SJSA1 (cell line): ENCODE data around the gene LSAMP. TPM values are rescaled to one million over a fixed set of nuclear protein-coding genes. Genes with fewer than 3 reads are reported as not detected.
"Not testable (repeated sequence)": the region's sequence is repeated elsewhere in the genome, so short reads cannot be mapped to it uniquely, and the experiment has no call there.

Experiments
- DNase-seq, 2 experiments: peaks; one replicate each; pipeline ENCODE4 v3.0.0-alpha.2; 2015 to 2020; ENCODE audit warnings: low spot score in 2 of 2, low read depth in 1 of 2
- H3K27ac ChIP-seq: fragments of 250-450 bp; sonication (Bioruptor Pico); 2 replicates; pipeline ENCODE4 v1.5.1; 2020; ENCODE audit warnings: mild to moderate bottlenecking, moderate library complexity
- H3K27me3 ChIP-seq: fragments of 250-450 bp; sonication (Bioruptor Pico); replicated peaks from 2 replicates; pipeline ENCODE4 v1.5.1; 2020; ENCODE audit warnings: mild to moderate bottlenecking, moderate library complexity
- H3K36me3 ChIP-seq: fragments of 250-450 bp; sonication (Bioruptor Pico); 2 replicates; pipeline ENCODE4 v1.5.1; 2020; ENCODE audit warnings: mild to moderate bottlenecking
- H3K4me1 ChIP-seq: fragments of 250-450 bp; sonication (Bioruptor Pico); replicated peaks from 2 replicates; pipeline ENCODE4 v1.6.1; 2021; ENCODE audit warnings: mild to moderate bottlenecking
- H3K4me3 ChIP-seq: fragments of 250-450 bp; sonication (Bioruptor Pico); 2 replicates; pipeline ENCODE4 v1.5.1; 2020; ENCODE audit warnings: mild to moderate bottlenecking
- H3K9me3 ChIP-seq: fragments of 250-450 bp; sonication (Bioruptor Pico); replicated peaks from 2 replicates; pipeline ENCODE4 v1.5.1; 2020; ENCODE audit warnings: mild to moderate bottlenecking
- total RNA-seq: library from RNA; depleted of rRNA; stranded (reverse); fragments of >200 nt; shearing (Covaris generic); gene quantifications from 2 replicates; pipeline ENCODE4 v1.2.3, GENCODE V29; 2014

Gene LSAMP
- total RNA-seq, 1 experiment from 2014 or later: not detected

DNA sequence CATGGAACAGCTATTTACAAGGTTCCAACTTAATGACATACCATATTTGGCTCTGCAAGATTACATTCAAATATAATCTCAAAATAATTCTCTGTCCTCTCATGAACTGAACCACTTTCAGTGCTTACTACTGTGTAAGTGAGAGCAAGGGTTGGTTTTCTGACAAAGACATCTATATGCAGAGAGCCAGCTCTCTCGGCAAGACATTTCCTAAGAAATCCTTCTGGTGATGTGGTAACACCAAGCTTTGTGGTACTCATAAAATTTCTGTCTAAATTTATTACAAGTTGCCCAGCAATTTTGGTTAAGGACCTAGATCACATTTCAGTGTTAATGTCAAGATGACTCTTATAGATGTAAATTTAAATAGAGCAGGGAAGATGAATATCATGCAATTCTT is 637.0 kb downstream of the LSAMP start:
- Histone ChIP-seq H3K4me1 (peaks cover 31% of the 10 kb centered on the region), H3K27me3 (no peaks in the 10 kb centered on the region), H3K4me3 (no peak overlapping the region), H3K27ac (no peak overlapping the region), H3K36me3 (no peaks in the 10 kb centered on the region), H3K9me3 (no peaks in the 10 kb centered on the region)
- DNase-seq: no peak

DNA sequence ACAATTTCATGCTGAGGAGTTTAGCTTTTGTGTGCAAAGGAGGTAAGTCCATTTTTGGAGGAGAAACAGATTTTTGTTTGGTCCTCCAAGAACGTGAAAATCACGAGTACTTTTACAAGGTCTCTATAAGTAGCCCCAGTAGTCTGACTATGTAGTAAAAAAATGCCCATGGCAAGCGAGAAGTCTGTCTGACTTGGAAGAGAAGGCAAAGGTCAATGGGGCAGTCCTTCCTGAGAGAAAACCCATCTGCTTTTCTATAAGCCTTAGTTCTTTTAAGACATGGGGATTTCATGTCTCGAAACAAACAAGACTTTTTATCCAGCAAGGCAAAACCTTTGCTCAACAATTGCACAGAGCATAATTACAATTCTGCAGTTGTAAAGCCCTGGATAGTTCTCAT is 638.8 kb downstream of the LSAMP start:
- H3K4me1 ChIP-seq: peaks cover 32% of the 10 kb centered on the region
- no peaks in the 10 kb centered on the region for H3K36me3 ChIP-seq
- H3K9me3 ChIP-seq: no peaks in the 10 kb centered on the region
- no peak overlapping the region for H3K27ac ChIP-seq
- no peak overlapping the region for H3K4me3 ChIP-seq
- H3K27me3 ChIP-seq: no peaks in the 10 kb centered on the region
- DNase-seq: no peak

DNA sequence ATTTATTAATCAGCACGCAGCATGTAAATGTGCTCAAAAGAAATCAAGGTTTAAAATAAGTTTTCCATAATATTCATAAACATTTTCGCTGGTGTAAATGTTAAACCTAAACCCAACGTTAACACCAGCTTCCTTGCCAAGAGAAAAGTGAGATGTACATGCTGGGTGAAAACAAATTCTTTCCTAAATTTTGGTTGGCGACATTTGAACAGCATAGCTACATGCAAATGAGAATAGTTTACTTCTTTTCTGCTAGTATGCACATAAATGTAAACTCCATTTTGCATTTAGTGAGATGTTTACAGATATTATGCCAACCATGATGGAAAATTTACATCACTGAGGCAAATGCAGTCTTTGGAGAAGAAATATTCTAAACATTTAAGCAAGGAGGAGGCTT is 639.8 kb downstream of the LSAMP start:
- Histone ChIP-seq H3K4me3 (no peak overlapping the region), H3K36me3 (no peaks in the 10 kb centered on the region), H3K9me3 (no peaks in the 10 kb centered on the region), H3K4me1 (peaks cover 32% of the 10 kb centered on the region), H3K27ac (no peak overlapping the region; the same call in 1 of the 2 replicates), H3K27me3 (no peaks in the 10 kb centered on the region)
- no peak for DNase-seq

DNA sequence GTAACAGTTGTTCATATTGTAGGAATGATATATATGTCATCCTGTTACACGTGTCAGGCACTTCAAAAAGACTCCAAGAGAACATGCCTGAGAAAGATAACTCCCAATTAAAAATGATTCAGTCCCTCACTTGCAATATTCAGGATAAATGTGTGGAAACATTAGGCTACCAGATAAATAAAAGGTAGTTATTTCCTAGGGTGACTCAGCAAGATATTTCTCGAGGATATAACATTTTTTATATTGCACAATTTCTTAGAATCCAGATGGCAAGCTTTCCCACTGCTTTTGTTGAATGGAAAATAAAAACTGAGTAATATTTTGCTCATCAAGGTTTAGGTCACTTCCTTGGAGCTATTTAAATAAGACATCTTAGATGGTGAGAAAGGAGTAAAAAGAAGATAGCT is 640.6 kb downstream of the LSAMP start:
- Histone ChIP-seq H3K36me3 (no peaks in the 10 kb centered on the region), H3K4me3 (no peak overlapping the region), H3K4me1 (peaks cover 39% of the 10 kb centered on the region), H3K27ac (peak overlapping the region; percentile 49), H3K27me3 (no peaks in the 10 kb centered on the region), H3K9me3 (no peaks in the 10 kb centered on the region)
- no peak for DNase-seq

DNA sequence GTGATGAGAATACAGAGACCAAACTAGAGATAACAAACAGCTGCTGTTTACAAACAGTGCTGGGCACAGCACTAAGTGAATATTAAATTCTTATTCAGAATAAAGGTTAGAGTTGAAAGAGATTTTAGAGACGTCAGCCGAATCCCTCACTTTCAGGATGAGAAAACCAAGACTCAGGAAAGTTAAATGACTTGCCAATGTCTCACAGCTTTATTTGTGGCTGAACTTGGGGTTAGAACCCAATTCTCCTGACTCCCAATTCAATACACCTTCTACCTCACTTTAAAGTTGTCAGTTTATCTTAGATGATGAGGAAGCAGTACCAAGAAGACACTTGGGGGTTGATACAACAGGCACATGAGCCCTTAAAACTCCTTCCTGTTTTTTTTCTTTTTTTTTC is 641.1 kb downstream of the LSAMP start:
- Histone ChIP-seq H3K27ac (peak overlapping the region; percentile 49; the same call in 1 of the 2 replicates), H3K27me3 (no peaks in the 10 kb centered on the region), H3K9me3 (no peaks in the 10 kb centered on the region), H3K4me1 (peaks cover 39% of the 10 kb centered on the region), H3K4me3 (no peak overlapping the region), H3K36me3 (no peaks in the 10 kb centered on the region)
- DNase-seq: no peak

DNA sequence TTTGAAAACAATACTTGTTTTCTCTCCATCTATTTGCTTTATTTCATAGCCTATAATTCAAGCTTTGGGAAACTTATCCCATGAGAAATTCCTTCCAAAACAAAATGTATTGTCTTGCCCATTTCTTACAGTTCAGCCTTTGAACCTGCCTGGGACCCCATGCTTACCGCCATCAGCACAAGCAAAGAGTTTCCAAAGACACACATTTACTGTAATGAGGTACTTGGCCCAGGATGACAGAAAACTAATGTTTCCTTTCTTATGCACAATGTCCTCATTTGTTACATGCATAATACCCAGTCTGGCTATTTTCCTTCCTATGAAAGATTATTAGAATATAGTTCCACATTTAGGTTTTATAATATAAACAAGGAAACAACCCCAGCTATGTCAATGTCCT is 641.6 kb downstream of the LSAMP start:
- H3K4me1 ChIP-seq: peaks cover 39% of the 10 kb centered on the region
- H3K36me3 ChIP-seq: no peaks in the 10 kb centered on the region
- H3K4me3 ChIP-seq: no peak overlapping the region
- DNase-seq: no peak
- H3K9me3 ChIP-seq: no peaks in the 10 kb centered on the region
- peak overlapping the region; percentile 49; the same call in 1 of the 2 replicates for H3K27ac ChIP-seq
- no peaks in the 10 kb centered on the region for H3K27me3 ChIP-seq

DNA sequence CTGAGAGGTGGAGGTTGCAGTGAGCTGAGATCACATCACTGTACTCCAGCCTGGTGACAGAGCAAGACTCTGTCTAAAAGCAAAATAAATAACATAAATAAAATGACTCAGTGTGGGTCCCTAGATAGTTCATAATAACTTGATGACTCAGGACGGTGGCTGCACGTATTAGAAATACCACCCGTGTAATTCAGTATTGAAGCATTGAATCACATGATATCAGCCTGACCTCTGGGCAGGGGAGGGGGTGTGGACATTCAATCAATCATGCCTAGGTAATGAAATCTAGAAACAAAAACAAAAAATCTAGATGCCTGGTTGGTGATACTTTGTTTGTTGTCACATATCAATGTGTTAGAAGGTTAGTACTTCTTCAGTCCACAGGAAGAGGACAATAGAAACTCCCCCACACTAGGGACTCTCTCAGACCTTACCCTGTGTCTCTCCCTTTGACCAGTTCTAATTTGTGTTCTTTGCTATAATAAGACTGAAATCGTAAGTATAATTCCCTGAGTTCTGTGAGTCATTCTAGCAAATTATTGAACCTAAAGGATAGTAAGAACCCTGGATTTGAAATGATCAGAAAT is 644.7 kb downstream of the LSAMP start:
- Histone ChIP-seq H3K4me1 (peaks cover 38% of the 10 kb centered on the region), H3K27ac (peak overlapping the region; percentile 75), H3K36me3 (no peaks in the 10 kb centered on the region), H3K9me3 (no peaks in the 10 kb centered on the region), H3K4me3 (no peak overlapping the region), H3K27me3 (no peaks in the 10 kb centered on the region)
- peak; percentile 51 to 82 for DNase-seq

DNA sequence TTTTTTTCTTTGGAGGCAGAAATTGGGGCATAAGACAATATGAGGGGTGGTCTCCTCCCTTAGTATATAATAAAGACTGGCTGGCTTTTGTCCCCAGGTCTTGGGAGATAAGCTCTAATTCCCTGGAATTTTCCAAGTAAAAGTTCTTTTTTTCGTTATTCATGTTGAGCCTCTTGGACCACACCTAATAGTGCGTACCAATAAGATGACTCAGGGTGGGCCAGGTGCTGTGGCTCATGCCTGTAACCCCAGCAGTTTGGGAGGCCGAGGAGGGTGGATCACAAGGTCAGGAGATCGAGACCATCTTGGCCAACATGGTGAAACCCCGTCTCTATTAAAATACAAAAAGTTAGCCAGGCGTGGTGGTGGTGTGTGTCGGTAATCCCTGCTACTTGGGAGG is 645.2 kb downstream of the LSAMP start:
- Histone ChIP-seq H3K27ac (peak overlapping the region; percentile 75), H3K4me1 (peaks cover 33% of the 10 kb centered on the region)
- not testable (repeated sequence) for H3K27me3 ChIP-seq, H3K9me3 ChIP-seq, DNase-seq, H3K4me3 ChIP-seq, H3K36me3 ChIP-seq

DNA sequence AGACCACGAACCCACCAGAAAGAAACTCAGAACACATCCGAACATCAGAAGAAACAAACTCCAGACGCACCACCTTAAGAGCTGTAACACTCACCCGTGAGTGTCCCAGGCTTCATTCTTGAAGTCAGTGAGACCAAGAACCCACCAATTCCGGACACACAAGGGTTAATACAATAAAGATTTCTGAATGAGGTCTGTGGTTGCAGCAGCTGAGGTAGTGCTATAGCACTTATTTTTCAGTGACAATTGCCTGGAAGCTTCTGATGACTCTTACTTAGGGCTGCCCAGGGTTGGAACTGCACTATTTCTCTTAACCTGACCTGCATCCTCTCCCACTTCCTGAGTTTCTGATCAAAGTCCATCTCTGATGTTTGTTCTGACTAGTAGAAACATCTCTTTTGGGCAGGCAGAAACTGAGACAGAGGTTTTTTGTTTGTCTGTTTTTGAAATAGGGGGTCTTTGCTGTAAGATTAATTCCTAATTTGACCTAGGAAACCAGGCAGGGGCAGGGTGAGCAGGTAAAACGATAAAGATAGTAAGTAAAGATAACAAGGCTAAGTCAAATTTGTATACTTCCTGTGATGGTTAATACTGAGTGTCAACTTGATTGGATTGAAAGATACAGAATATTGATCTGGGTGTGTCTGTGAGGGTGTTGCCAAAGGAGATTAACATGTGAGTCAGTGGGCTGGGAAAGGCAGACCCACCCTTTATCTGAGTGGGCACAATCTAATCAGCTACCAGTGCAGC is 652.9 kb downstream of the LSAMP start:
- peaks cover 52% of the 10 kb centered on the region for H3K4me1 ChIP-seq
- H3K9me3 ChIP-seq: no peaks in the 10 kb centered on the region
- H3K36me3 ChIP-seq: no peaks in the 10 kb centered on the region
- DNase-seq: no peak
- no peaks in the 10 kb centered on the region for H3K27me3 ChIP-seq
- H3K4me3 ChIP-seq: no peak overlapping the region
- H3K27ac ChIP-seq: peak overlapping the region; percentile 28; the same call in 1 of the 2 replicates

DNA sequence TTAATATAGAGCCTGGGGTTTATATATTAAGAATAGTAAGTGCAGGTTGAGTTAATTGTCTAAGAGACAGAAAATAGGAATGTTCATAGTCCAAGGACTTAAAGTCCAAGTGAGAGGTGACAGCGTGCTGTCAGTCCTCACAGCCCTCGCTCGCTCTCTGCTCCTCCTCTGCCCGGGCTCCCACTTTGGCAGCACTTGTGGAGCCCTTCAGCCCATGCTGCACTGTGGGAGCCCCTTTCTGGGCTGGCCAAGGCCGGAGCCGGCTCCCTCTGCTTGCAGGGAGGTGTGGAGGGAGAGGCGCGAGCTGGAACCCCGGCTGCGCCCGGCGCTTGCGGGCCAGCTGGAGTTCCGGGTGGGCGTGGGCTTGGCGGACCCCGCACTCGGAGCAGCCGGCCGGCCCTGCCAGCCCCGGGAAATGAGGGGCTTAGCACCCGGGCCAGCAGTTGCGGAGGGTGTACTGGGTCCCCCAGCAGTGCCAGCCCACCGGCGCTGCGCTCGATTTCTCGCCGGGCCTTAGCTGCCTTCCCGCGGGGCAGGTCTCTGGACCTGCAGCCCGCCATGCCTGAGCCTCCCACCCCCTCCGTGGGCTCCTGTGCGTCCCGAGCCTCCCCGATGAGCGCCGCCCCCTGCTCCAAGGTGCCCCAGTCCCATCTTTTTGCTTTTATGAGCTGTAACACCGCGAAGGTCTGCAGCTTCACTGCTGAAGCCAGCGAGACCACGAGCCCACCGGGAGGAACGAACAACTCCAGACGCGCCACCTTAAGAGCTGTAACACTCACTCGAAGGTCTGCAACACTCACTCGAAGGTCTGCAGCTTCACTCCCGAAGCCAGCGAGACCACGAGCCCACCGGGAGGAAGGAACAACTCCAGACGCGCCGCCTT is 653.8 kb downstream of the LSAMP start:
- DNase-seq, H3K36me3 ChIP-seq, H3K27me3 ChIP-seq, H3K9me3 ChIP-seq, H3K4me3 ChIP-seq: not testable (repeated sequence)
- Histone ChIP-seq H3K4me1 (peaks cover 52% of the 10 kb centered on the region), H3K27ac (peak overlapping the region; percentile 98)

DNA sequence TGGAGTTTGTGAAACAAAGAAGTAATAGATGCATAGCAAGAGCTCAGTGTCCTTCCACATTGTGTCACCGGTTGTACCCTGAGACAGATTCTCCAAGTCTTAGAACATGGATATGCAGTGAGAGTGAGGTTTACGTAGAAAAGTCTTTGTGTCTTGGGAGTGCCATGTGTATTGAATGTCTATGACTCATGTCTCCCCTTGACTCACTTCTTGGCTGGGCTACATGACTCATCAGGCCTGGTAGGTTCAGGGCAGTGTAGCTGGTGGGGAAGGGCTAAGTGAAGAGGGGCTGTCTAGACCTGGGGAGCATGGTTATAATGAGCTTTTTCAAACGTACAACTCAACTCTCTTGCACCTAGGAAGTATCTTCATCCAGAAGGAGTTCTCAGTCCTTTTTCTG is 654.5 kb downstream of the LSAMP start:
- no peak overlapping the region for H3K4me3 ChIP-seq
- H3K27me3 ChIP-seq: no peaks in the 10 kb centered on the region
- H3K27ac ChIP-seq: peak overlapping the region; percentile 98
- H3K9me3 ChIP-seq: no peaks in the 10 kb centered on the region
- DNase-seq: peak; percentile 84 to 87
- no peaks in the 10 kb centered on the region for H3K36me3 ChIP-seq
- H3K4me1 ChIP-seq: peaks cover 55% of the 10 kb centered on the region

DNA sequence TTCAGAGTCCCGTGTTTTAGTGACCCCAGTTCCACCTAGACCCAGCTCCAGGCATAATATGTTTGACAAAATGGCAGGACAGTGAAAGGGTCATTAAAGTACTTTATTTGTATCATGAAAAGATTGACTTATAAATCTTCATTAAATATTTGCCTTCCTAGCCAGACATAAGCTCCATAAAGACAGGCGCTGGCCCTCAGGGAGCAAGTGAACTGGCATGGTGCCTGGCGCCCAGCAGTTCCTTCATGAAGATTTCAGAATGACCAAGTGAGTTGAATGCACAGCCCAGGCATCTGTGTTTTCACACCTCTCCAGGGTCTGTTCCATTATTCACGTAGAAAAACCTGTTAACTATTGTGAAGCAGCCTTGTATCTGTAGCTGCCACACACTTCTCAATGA is 655.8 kb downstream of the LSAMP start:
- Histone ChIP-seq H3K9me3 (no peaks in the 10 kb centered on the region), H3K36me3 (no peaks in the 10 kb centered on the region), H3K4me3 (no peak overlapping the region), H3K4me1 (peaks cover 67% of the 10 kb centered on the region), H3K27me3 (no peaks in the 10 kb centered on the region), H3K27ac (peak overlapping the region; percentile 98)
- no peak for DNase-seq

DNA sequence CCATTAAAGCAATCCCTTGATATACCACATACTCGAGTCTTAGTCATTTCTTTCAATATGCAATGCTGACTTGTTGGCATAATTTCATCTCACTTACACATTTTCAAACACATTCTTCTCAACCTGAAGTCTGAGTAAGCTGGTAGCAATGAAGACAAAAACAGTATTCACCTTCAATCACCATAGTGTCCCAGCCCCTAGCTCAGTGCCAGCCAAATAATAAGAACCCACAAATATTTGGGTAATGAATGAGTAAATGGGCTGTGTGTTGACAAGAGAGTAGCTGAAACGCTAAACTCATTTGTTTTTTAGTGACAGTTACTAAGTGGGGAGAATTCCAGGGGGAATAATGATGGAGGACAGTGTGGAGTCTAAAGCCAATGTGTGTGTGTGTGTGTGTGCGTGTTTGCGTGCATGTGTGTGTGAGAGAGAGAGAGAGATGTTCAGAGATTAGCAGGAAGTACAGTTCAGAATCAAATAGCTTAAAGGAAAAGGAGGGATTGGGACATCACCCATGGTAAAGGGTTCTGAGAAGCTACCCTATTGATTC is 656.3 kb downstream of the LSAMP start:
- no peak overlapping the region for H3K4me3 ChIP-seq
- peaks cover 67% of the 10 kb centered on the region for H3K4me1 ChIP-seq
- no peaks in the 10 kb centered on the region for H3K27me3 ChIP-seq
- no peaks in the 10 kb centered on the region for H3K9me3 ChIP-seq
- H3K27ac ChIP-seq: peak overlapping the region; percentile 98
- peak; percentile 74 to 95 for DNase-seq
- H3K36me3 ChIP-seq: no peaks in the 10 kb centered on the region
